Loucy (cell line): ENCODE data around the gene CD2AP.

Source experiments
- EZH2phosphoT487 ChIP-seq: fragments of 200-600 bp; IDR thresholded peaks from 2 replicates; pipeline ENCODE4 v1.6.1; 2018; ENCODE audit warnings: antibody characterized with exemption, mild to moderate bottlenecking, moderate library complexity, borderline replicate concordance
- TF ChIP-seq, protein P1 (sequence below): fragments of 200-600 bp; sonication (generic); conservative IDR thresholded peaks from 2 replicates; pipeline ENCODE4 v1.5.1; 2014; ENCODE audit warnings: mild to moderate bottlenecking, antibody characterized with exemption, low read length

DNA sequence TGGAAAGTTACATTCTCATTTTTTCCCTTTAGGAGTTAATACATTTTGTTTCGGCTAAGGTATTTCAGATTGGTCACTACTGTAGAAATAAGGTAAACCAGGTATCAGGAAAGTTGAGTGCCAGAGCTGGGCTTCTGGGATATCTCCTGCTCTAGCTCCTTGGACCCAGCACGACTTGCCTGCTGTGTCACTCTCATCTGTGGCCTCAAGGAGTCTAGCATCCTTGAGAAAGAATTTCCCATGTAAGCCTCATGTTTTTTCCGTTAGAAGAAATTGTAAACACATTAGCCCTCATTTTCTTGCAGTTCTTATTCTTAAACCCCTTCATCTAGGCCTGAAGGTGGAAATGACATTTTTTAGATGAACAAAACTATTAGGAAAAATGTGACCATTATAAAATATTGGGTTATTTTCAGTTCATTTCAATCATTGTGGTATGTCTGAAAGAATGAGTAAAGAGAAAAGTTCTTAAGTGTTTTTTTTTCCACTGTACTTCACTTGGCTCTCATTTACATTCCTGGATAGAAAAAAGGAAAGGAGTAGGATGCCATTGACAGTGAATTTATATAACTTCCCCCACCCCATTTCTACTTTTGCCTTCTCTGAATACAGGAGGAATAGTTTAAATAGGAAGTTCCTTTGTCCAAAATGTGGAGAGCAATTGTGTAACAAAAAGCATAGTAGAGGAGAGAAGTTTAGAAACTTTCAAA is 46.7 kb downstream of the CD2AP start:
- TF ChIP-seq, protein P1, sequence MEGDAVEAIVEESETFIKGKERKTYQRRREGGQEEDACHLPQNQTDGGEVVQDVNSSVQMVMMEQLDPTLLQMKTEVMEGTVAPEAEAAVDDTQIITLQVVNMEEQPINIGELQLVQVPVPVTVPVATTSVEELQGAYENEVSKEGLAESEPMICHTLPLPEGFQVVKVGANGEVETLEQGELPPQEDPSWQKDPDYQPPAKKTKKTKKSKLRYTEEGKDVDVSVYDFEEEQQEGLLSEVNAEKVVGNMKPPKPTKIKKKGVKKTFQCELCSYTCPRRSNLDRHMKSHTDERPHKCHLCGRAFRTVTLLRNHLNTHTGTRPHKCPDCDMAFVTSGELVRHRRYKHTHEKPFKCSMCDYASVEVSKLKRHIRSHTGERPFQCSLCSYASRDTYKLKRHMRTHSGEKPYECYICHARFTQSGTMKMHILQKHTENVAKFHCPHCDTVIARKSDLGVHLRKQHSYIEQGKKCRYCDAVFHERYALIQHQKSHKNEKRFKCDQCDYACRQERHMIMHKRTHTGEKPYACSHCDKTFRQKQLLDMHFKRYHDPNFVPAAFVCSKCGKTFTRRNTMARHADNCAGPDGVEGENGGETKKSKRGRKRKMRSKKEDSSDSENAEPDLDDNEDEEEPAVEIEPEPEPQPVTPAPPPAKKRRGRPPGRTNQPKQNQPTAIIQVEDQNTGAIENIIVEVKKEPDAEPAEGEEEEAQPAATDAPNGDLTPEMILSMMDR: no peak
- TF ChIP-seq EZH2phosphoT487: no peak
